GM19372 (cell line): ENCODE results near the gene PCNX4.
"Not testable (repeated sequence)": the region's sequence is repeated elsewhere in the genome, so short reads cannot be mapped to it uniquely, and the experiment has no call there.

Experiments
- ATAC-seq: cut with Tn5 transposase; IDR thresholded peaks from one replicate; pipeline ENCODE4 v1.9.1; 2021; ENCODE audit warnings: mild to moderate bottlenecking, low read depth, moderate library complexity; ENCODE audit not compliant: unreplicated experiment

The PCNX4 gene

GRCh38 chr14:60099855-60100254, 8.1 kb downstream of the PCNX4 start:
- ATAC-seq: not testable (repeated sequence)

DNA sequence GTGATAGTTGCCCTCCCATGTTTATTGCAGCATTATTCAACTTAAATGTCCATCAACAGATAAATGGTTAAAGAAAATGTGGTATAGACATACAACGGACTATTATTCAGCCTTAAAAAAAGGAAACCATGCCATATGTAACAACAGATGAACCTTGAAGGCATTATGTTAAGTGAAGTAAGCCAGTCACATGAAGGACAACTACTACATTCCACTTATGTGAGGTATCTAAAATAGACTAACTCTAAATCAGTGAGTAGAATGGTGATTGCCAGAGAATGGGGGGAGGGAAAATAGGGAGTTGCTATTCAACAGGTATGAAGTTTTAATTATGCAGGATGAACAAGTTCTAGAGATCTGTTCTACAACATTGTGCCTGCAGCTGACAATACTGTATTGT, 10.1 kb downstream of the PCNX4 start:
- ATAC-seq: no peak

GRCh38 chr14:60102389-60102788, 10.7 kb downstream of the PCNX4 start:
- no peak for ATAC-seq

DNA sequence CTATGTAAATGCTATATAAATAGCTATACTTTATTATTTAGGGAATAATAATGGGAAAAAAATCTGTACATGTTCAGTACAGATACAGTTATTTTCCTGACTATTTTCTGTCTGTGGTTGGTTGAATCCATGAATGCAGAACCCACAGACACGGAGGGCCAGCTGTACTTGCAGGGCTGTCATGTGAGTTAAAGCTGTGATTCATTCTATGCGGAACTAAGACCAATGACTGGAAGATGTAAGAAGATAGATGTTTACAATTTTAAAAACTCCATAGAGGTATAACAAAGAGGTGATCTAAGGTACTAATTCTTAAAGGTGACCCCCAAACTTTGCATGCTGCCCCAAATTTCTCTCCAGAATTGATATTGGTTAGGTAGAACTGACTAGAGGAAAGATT, 14.6 kb downstream of the PCNX4 start:
- ATAC-seq: no peak

DNA sequence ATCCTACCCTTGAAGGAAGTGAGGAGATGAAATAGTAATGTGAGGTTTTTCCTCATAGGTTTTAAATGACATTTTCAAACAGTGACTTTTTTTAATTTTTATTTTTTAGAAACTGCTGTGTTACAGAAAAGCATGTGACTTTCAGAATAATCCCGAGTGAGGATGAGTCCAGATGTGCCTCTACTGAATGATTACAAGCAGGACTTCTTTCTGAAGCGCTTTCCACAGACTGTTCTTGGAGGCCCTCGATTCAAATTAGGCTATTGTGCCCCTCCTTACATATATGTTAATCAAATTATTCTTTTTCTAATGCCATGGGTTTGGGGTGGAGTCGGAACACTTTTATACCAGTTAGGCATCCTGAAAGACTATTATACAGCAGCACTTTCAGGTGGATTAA, 15.8 kb downstream of the PCNX4 start:
- no peak for ATAC-seq

- ATAC-seq: no peak
Measured at GRCh38 chr14:60111732-60112131, 20.0 kb downstream of the PCNX4 start.

DNA sequence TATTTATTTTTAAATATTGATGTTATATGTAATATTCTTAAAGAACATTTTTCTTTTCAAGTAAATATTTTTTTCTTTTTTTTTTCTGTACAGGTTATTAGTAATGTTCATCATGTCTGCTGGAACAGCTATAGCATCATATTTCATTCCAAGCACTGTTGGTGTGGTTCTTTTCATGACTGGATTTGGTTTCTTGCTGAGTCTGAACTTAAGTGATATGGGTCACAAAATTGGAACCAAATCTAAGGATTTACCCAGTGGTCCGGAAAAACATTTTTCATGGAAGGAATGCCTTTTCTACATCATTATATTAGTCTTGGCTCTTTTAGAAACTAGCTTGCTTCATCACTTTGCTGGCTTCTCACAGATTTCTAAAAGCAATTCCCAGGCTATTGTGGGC, 23.2 kb downstream of the PCNX4 start:
- no peak for ATAC-seq

DNA sequence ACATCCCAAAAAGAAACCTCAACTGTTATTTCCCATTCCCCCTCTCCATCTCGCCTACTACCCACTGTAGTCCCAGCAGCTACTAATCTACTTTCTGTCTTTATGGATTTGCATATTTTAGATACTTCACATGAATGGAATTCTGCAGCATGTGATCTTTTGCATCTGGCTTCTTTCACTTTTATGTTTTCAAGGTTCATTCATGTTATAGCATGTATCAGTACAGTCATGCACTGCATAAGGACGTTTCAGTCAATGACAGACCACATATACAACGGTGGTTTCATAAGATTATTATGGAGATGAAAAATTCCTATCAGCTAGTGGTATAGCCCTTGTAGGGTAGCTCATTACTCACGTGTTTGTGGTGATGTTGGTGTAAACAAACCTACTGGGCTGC, 24.5 kb downstream of the PCNX4 start:
- ATAC-seq: no peak

DNA sequence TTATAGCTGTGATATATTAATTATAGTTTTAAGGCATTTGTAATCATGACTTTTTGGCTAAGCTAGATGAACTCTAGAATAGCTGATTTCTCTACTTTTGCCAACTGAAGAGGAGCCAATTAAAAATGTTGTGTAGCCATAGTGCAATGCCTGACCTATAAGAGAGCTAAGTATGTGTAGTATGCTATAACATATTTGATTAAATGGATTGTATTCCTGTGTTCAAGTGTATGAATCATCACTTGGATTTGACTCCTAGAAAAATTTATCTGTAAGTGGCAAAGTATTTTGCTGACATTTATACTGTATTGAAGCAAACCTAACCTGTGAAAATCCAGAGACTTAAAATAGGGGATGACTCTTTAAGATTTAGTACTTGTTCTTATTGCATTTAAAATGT, 34.2 kb downstream of the PCNX4 start:
- no peak for ATAC-seq

DNA sequence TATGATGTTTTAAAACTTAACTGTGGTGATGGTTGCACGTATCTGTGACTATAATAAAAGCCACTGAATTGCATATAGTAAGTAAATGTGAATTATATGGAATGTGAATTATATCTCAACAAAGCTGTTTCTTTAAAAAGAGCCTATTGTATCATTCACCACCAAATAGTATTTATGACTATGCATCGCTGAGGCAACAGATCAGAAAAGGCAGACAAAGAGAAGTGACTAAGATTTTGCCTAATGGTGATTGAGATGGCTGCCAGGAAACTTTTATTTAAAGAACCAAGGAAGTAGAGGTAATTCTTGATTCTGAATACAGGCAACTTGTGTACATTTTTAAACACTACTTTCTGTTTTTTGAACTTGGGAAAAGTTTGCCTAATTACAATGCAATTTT, 41.8 kb downstream of the PCNX4 start:
- ATAC-seq: no peak

- ATAC-seq: no peak
Measured at GRCh38 chr14:60134702-60135101, 43.0 kb downstream of the PCNX4 start.

GRCh38 chr14:60151715-60152114, 60.0 kb downstream of the PCNX4 start:
- ATAC-seq: peak; percentile 55

DNA sequence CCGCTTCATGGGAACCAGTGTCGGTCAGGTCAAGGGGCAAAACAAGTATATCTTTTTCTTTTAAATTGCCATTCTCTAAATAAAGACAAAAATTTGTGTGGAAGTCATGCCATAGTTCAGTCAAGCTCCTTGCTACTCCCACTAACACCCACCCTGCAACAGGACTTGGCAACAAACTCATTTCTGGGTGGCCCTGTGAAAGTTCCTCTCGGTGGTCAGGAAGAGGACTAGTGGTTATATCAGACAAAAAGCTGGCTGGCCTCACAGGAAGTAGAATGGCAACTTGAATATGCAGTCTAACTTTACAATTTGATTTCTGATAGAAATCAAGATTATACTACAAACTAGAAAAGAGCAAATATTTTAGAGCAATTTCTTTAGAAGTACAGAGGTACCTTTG, 62.3 kb downstream of the PCNX4 start:
- no peak for ATAC-seq

- no peak for ATAC-seq
Measured at GRCh38 chr14:60154671-60155070, 62.9 kb downstream of the PCNX4 start.

GRCh38 chr14:60160422-60160821, 68.7 kb downstream of the PCNX4 start:
- no peak for ATAC-seq

DNA sequence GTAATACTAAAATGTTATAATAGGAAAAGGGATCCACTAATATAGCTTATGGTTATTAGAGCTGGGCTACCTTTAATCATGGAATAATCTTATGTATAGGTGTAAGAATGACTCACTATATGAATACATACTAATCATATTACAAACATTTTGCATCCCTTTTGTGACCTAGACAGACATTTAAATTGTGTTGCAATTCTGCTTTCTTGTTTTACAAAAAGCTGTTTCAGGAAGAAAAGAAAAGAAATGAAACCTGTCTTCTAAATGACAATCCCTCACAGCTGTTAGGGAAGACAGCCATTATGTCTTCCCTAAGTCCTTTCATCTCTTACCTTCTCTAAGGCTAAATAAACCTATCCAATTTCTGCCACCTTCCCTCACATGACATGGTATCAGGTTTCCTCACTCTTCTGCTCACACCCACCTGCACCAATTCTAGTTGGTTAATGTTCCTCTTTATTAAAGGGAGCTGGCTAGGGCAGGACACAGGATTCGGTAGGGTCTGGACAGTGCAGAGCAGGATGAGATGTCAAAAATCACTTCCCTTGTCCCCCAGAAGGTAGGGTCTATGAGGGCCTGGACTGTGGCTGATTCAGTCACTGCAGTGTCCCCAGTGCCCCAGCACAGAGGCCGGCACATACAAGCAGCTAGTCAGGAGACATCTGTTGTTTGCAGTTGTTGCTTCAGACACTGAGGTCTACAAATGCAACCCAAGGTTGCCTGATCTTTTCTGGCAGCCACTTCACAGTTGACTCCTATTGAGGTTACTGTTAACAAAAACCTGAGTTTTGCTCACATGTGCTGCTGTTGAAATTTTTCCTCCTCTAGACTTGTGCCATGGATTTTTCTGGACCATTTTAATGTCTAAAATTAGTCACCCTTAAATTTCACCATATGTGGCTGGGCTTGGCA, 69.7 kb downstream of the PCNX4 start:
- no peak for ATAC-seq

GRCh38 chr14:60163693-60164092, 72.0 kb downstream of the PCNX4 start:
- no peak for ATAC-seq

GRCh38 chr14:60164404-60164711, 72.6 kb downstream of the PCNX4 start:
- ATAC-seq: peak; percentile 9

GRCh38 chr14:60164712-60165546, 73.2 kb downstream of the PCNX4 start, which contains the start of gene DHRS7:
TSS of gene DHRS7 (minus strand) at chr14:60165398. CDS start at chr14:60165309, 89 bp downstream.
- peak; percentile 86 for ATAC-seq

- no peak for ATAC-seq
Measured at GRCh38 chr14:60165547-60165876, 73.8 kb downstream of the PCNX4 start.

- no peak for ATAC-seq
Measured at GRCh38 chr14:60166142-60166541, 74.4 kb downstream of the PCNX4 start.

DNA sequence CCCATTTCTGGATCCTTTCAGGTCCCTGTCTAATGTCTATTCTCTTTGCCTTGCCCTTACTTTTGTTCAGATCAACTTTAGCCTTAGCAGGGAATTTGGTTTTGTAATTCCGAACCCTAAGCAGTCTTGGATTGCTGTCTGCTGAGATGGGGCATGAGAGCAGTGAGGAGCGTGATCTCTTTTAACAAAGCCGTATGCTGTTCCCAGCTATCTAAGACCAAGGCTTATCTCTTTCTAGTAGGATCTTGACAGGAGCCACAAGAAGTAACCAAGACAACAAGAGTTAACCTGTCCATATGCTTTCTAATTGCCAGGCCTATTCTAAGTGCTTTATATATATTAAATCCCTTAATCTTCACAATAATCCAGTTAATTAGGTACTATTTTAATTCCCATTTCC, 78.0 kb downstream of the PCNX4 start:
- ATAC-seq: no peak
